ENCODE results near the gene WDR88.

Gene WDR88

GRCh38 chr19:33156334-33156733 lies 24.4 kb downstream of the WDR88 start:
- Histone ChIP-seq H3K9ac (ENCODE audit: low read length) (no peak overlapping the region), H3K4me3 (ENCODE audit: low read length) (no peak overlapping the region), H3K27ac (ENCODE audit: low read length) (no peak overlapping the region), H3K9me3 (ENCODE audit: insufficient read depth, low read length) (no peaks in the 10 kb centered on the region), H3K27me3 (ENCODE audit: low read depth, low read length) (no peaks in the 10 kb centered on the region), H3K79me2 (ENCODE audit: low read length) (no peaks in the 10 kb centered on the region), H3K36me3 (replicated peaks; ENCODE audit: low read depth, low read length) (no peaks in the 10 kb centered on the region), H3K4me2 (ENCODE audit: low read length) (no peak overlapping the region), H4K20me1 (ENCODE audit: insufficient read depth, low read length) (no peaks in the 10 kb centered on the region), H2AFZ (ENCODE audit: low read depth, low read length) (no peak overlapping the region), H3K4me1 (ENCODE audit: low read length) (no peaks in the 10 kb centered on the region)
- no peak for TF ChIP-seq EZH2phosphoT487 (IDR thresholded peaks at IDR 0.05; ENCODE audit: low read depth)
- no peak for TF ChIP-seq CTCF (IDR thresholded peaks at IDR 0.05; ENCODE audit: low read depth, low read length)

- Histone ChIP-seq H2AFZ (ENCODE audit: low read depth, low read length) (no peak overlapping the region), H3K4me3 (ENCODE audit: low read length) (no peak overlapping the region), H3K9ac (ENCODE audit: low read length) (no peak overlapping the region), H3K4me1 (ENCODE audit: low read length) (no peaks in the 10 kb centered on the region), H4K20me1 (ENCODE audit: insufficient read depth, low read length) (no peaks in the 10 kb centered on the region), H3K79me2 (ENCODE audit: low read length) (no peaks in the 10 kb centered on the region), H3K9me3 (ENCODE audit: insufficient read depth, low read length) (no peaks in the 10 kb centered on the region), H3K27me3 (ENCODE audit: low read depth, low read length) (no peaks in the 10 kb centered on the region), H3K27ac (ENCODE audit: low read length) (no peak overlapping the region), H3K36me3 (replicated peaks; ENCODE audit: low read depth, low read length) (no peaks in the 10 kb centered on the region), H3K4me2 (ENCODE audit: low read length) (no peak overlapping the region)
- no peak for TF ChIP-seq CTCF (IDR thresholded peaks at IDR 0.05; ENCODE audit: low read depth, low read length)
- no peak for TF ChIP-seq EZH2phosphoT487 (IDR thresholded peaks at IDR 0.05; ENCODE audit: low read depth)
Measured at GRCh38 chr19:33157906-33158305, 26.0 kb downstream of the WDR88 start.

GRCh38 chr19:33158365-33158764 lies 26.5 kb downstream of the WDR88 start:
- H3K27ac ChIP-seq (ENCODE audit: low read length) = no peak overlapping the region
- H4K20me1 ChIP-seq (ENCODE audit: insufficient read depth, low read length) = no peaks in the 10 kb centered on the region
- H3K9ac ChIP-seq (ENCODE audit: low read length) = no peak overlapping the region
- no peak overlapping the region for H3K4me3 ChIP-seq (ENCODE audit: low read length)
- H3K27me3 ChIP-seq (ENCODE audit: low read depth, low read length) = no peaks in the 10 kb centered on the region
- H3K4me1 ChIP-seq (ENCODE audit: low read length) = no peaks in the 10 kb centered on the region
- H3K4me2 ChIP-seq (ENCODE audit: low read length) = no peak overlapping the region
- H3K79me2 ChIP-seq (ENCODE audit: low read length) = no peaks in the 10 kb centered on the region
- H2AFZ ChIP-seq (ENCODE audit: low read depth, low read length) = no peak overlapping the region
- TF ChIP-seq CTCF (IDR thresholded peaks at IDR 0.05; ENCODE audit: low read depth, low read length) (no peak), EZH2phosphoT487 (IDR thresholded peaks at IDR 0.05; ENCODE audit: low read depth) (no peak)
- H3K9me3 ChIP-seq (ENCODE audit: insufficient read depth, low read length) = no peaks in the 10 kb centered on the region
- no peaks in the 10 kb centered on the region for H3K36me3 ChIP-seq (replicated peaks; ENCODE audit: low read depth, low read length)

- H3K4me3 ChIP-seq (ENCODE audit: low read length) = no peak overlapping the region
- no peak overlapping the region for H2AFZ ChIP-seq (ENCODE audit: low read depth, low read length)
- H3K27me3 ChIP-seq (ENCODE audit: low read depth, low read length) = no peaks in the 10 kb centered on the region
- no peak overlapping the region for H3K9ac ChIP-seq (ENCODE audit: low read length)
- no peaks in the 10 kb centered on the region for H3K36me3 ChIP-seq (replicated peaks; ENCODE audit: low read depth, low read length)
- H3K4me2 ChIP-seq (ENCODE audit: low read length) = no peak overlapping the region
- H3K9me3 ChIP-seq (ENCODE audit: insufficient read depth, low read length) = no peaks in the 10 kb centered on the region
- no peak overlapping the region for H3K27ac ChIP-seq (ENCODE audit: low read length)
- no peak for TF ChIP-seq EZH2phosphoT487 (IDR thresholded peaks at IDR 0.05; ENCODE audit: low read depth)
- no peak for TF ChIP-seq CTCF (IDR thresholded peaks at IDR 0.05; ENCODE audit: low read depth, low read length)
- no peaks in the 10 kb centered on the region for H3K79me2 ChIP-seq (ENCODE audit: low read length)
- no peaks in the 10 kb centered on the region for H3K4me1 ChIP-seq (ENCODE audit: low read length)
- no peaks in the 10 kb centered on the region for H4K20me1 ChIP-seq (ENCODE audit: insufficient read depth, low read length)
Measured at GRCh38 chr19:33159149-33159548, 27.2 kb downstream of the WDR88 start.
